Keratinocyte (primary cell): ENCODE measurements around the gene ABLIM1. TPM values are rescaled to one million over a fixed set of nuclear protein-coding genes. Genes with fewer than 3 reads are reported as not detected.

Source experiments
- DNase-seq: peaks from one replicate; pipeline ENCODE4 v3.0.0-alpha.2; 2011; ENCODE audit warnings: low read depth, missing footprints, low spot score
- FAIRE-seq: peaks from 2 replicates; lab custom pipeline; 2011; peaks lifted over from hg19 to GRCh38; lab: Jason Lieb, UNC
- H2AFZ ChIP-seq: 2 replicates; pipeline ENCODE4 v1.6.0; 2012; ENCODE audit warnings: low read length, control low read depth, inconsistent platforms; ENCODE audit not compliant: control insufficient read depth
- H3K27ac ChIP-seq: 2 replicates; pipeline ENCODE4 v1.5.1; 2011; ENCODE audit warnings: low read length; ENCODE audit not compliant: control insufficient read depth, insufficient read depth
- H3K27me3 ChIP-seq: 3 replicates; pipeline ENCODE4 v1.6.0; 2011; ENCODE audit warnings: low read length; ENCODE audit not compliant: control insufficient read depth, insufficient read depth; ENCODE audit errors: extremely low read depth
- H3K36me3 ChIP-seq, 2 experiments: 2 replicates in 1 of 2; 3 replicates in 1 of 2; pipeline ENCODE4 v1.5.1; 2011; ENCODE audit warnings: low read length in 2 of 2, mild to moderate bottlenecking in 1 of 2; ENCODE audit not compliant: control insufficient read depth in 2 of 2, insufficient read depth in 2 of 2; ENCODE audit errors: extremely low read depth in 1 of 2
- H3K4me1 ChIP-seq: 3 replicates; pipeline ENCODE4 v1.5.1; 2011; ENCODE audit warnings: low read length; ENCODE audit not compliant: control insufficient read depth, insufficient read depth; ENCODE audit errors: extremely low read depth
- H3K4me2 ChIP-seq: 3 replicates; pipeline ENCODE4 v1.6.0; 2011; ENCODE audit warnings: low read depth, low read length; ENCODE audit not compliant: control insufficient read depth, insufficient read depth; ENCODE audit errors: extremely low read depth
- H3K4me3 ChIP-seq, 3 experiments: fragments of 200-600 bp in 1 of 3; sonication (generic) in 1 of 3; 2 replicates in 2 of 3; 3 replicates in 1 of 3; pipeline ENCODE4 v1.5.1; 2011 to 2016; ENCODE audit warnings: low read length in 3 of 3, mild to moderate bottlenecking in 3 of 3, control low read depth in 2 of 3, inconsistent platforms in 1 of 3, low read depth in 1 of 3, mixed read lengths in 1 of 3, mixed run types in 1 of 3, moderate library complexity in 1 of 3; ENCODE audit not compliant: control insufficient read depth in 2 of 3, insufficient read depth in 2 of 3; ENCODE audit errors: extremely low read depth in 1 of 3
- H3K79me2 ChIP-seq: 2 replicates; pipeline ENCODE4 v1.6.0; 2012; ENCODE audit warnings: low read length; ENCODE audit not compliant: control insufficient read depth, insufficient read depth
- H3K9ac ChIP-seq: 3 replicates; pipeline ENCODE4 v1.6.0; 2011; ENCODE audit warnings: low read length; ENCODE audit not compliant: control insufficient read depth, insufficient read depth; ENCODE audit errors: extremely low read depth
- H3K9me1 ChIP-seq: 3 replicates; pipeline ENCODE4 v1.6.0; 2011; ENCODE audit warnings: low read length; ENCODE audit not compliant: control insufficient read depth, insufficient read depth; ENCODE audit errors: extremely low read depth
- H3K9me3 ChIP-seq: 2 replicates; pipeline ENCODE4 v1.5.1; 2012; ENCODE audit warnings: low read depth, low read length; ENCODE audit not compliant: control insufficient read depth
- H4K20me1 ChIP-seq: 3 replicates; pipeline ENCODE4 v1.6.0; 2011; ENCODE audit warnings: low read length; ENCODE audit not compliant: control insufficient read depth, insufficient read depth; ENCODE audit errors: extremely low read depth
- CTCF ChIP-seq, 3 experiments: IDR thresholded peaks in 1 of 3; conservative IDR thresholded peaks in 1 of 3; optimal IDR thresholded peaks in 1 of 3; 2 replicates in 2 of 3; 3 replicates in 1 of 3; pipeline versions ENCODE3 to v1.5.1; 2011; ENCODE audit warnings: low read length in 3 of 3, mild to moderate bottlenecking in 3 of 3, moderate library complexity in 2 of 3, control low read depth in 1 of 3, inconsistent platforms in 1 of 3; ENCODE audit not compliant: insufficient read depth in 2 of 3; ENCODE audit errors: extremely low read depth in 1 of 3
- EZH2 ChIP-seq: IDR thresholded peaks from one replicate; pipeline ENCODE4 v1.6.1; 2012; ENCODE audit warnings: inconsistent platforms, mild to moderate bottlenecking, low read length, moderate library complexity
- dilution Hi-C: fragments of 300-500 bp; cut with MboI; formaldehyde crosslinking; loops from one replicate; pipeline ENCODE4 v1.7.0; 2020; ENCODE audit warnings: low sequenced_read_pairs; ENCODE audit not compliant: extremely low pct_ligation_motif_present
- polyA plus RNA-seq, 5 experiments: library from polyadenylated mRNA; depleted of rRNA in 3 of 5; stranded (reverse) in 3 of 5; stranded (forward) in 1 of 5; unstranded in 1 of 5; fragments of >200 nt; gene quantifications; 1 replicate in 1 of 5; 2 replicates in 3 of 5; 3 replicates in 1 of 5; pipeline versions ENCODE4 v1.2.1 to v1.2.3, GENCODE V29; 2011 to 2012; ENCODE audit warnings: missing spikeins in 2 of 5, low read depth in 1 of 5, low replicate concordance in 1 of 5

The ABLIM1 gene
- polyA plus RNA-seq, 1 donor (not counting 4 experiments of a cell fraction or from before 2014, with no cell fraction given), result 55.2 TPM

GRCh38 chr10:114479307-114479706 is 178.8 kb downstream of the ABLIM1 start:
- H3K27me3 ChIP-seq, result no peaks in the 10 kb centered on the region
- no peaks in the 10 kb centered on the region for H3K79me2 ChIP-seq
- no peaks in the 10 kb centered on the region for H3K4me1 ChIP-seq
- no peak for DNase-seq
- TF ChIP-seq CTCF (optimal IDR thresholded peaks at IDR 0.05 in 1 of 3, IDR thresholded peaks at IDR 0.05 in 1 of 3, conservative IDR thresholded peaks at IDR 0.05 in 1 of 3; ENCODE audit: extremely low read depth in 1 of 3, insufficient read depth in 2 of 3, low read length in 3 of 3) (no peak), EZH2 (no peak)
- H3K9me1 ChIP-seq, result no peaks in the 10 kb centered on the region
- H3K27ac ChIP-seq, result no peak overlapping the region
- H3K4me3 ChIP-seq, result no peak overlapping the region
- no peak overlapping the region for H3K4me2 ChIP-seq
- dilution Hi-C loops, result no loop called here
- H3K9ac ChIP-seq, result no peak overlapping the region
- FAIRE-seq, result peak; percentile 43
- peaks cover 0 to 5% of the 10 kb centered on the region in 2 experiments for H3K36me3 ChIP-seq
- no peaks in the 10 kb centered on the region for H3K9me3 ChIP-seq
- H4K20me1 ChIP-seq, result no peaks in the 10 kb centered on the region
- H2AFZ ChIP-seq, result no peak overlapping the region

GRCh38 chr10:114478281-114478680 is 179.8 kb downstream of the ABLIM1 start:
- H3K36me3 ChIP-seq, result peaks cover 0 to 2% of the 10 kb centered on the region in 2 experiments
- FAIRE-seq (no peak), DNase-seq (no peak)
- H3K4me3 ChIP-seq, result no peak overlapping the region
- no peaks in the 10 kb centered on the region for H4K20me1 ChIP-seq
- no peak overlapping the region for H3K27ac ChIP-seq
- no peaks in the 10 kb centered on the region for H3K9me1 ChIP-seq
- no peaks in the 10 kb centered on the region for H3K79me2 ChIP-seq
- H3K4me2 ChIP-seq, result no peak overlapping the region
- H3K4me1 ChIP-seq, result no peaks in the 10 kb centered on the region
- H3K9ac ChIP-seq, result no peak overlapping the region
- H3K27me3 ChIP-seq, result no peaks in the 10 kb centered on the region
- H3K9me3 ChIP-seq, result no peaks in the 10 kb centered on the region
- dilution Hi-C loops, result no loop called here
- no peak for TF ChIP-seq CTCF (optimal IDR thresholded peaks at IDR 0.05 in 1 of 3, IDR thresholded peaks at IDR 0.05 in 1 of 3, conservative IDR thresholded peaks at IDR 0.05 in 1 of 3; ENCODE audit: extremely low read depth in 1 of 3, insufficient read depth in 2 of 3, low read length in 3 of 3)
- TF ChIP-seq EZH2, result no peak
- no peak overlapping the region for H2AFZ ChIP-seq
